ENCODE data around the gene SSR1.

The SSR1 gene

GRCh38 chr6:7249391-7249790 is 63.6 kb downstream of the SSR1 start:
- no peak for DNase-seq (ENCODE audit: low read depth)
- no peak for TF ChIP-seq CTCF (IDR thresholded peaks at IDR 0.05; ENCODE audit: low read depth, low read length, missing control alignments)
- no peak overlapping the region for H3K4me3 ChIP-seq (ENCODE audit: low read depth, low read length)

- DNase-seq (ENCODE audit: low read depth): no peak
- no peak overlapping the region for H3K4me3 ChIP-seq (ENCODE audit: low read depth, low read length)
- no peak for TF ChIP-seq CTCF (IDR thresholded peaks at IDR 0.05; ENCODE audit: low read depth, low read length, missing control alignments)
These were observed 65.2 kb downstream of the SSR1 start for GRCh38 chr6:7247828-7248227.

GRCh38 chr6:7247179-7247456 is 65.9 kb downstream of the SSR1 start:
- DNase-seq (ENCODE audit: low read depth): no peak
- H3K4me3 ChIP-seq (ENCODE audit: low read depth, low read length): no peak overlapping the region
- no peak for TF ChIP-seq CTCF (IDR thresholded peaks at IDR 0.05; ENCODE audit: low read depth, low read length, missing control alignments)

GRCh38 chr6:7246401-7247178 is 66.4 kb downstream of the SSR1 start:
- DNase-seq (ENCODE audit: low read depth): no peak
- no peak for TF ChIP-seq CTCF (IDR thresholded peaks at IDR 0.05; ENCODE audit: low read depth, low read length, missing control alignments)
- no peak overlapping the region for H3K4me3 ChIP-seq (ENCODE audit: low read depth, low read length)

GRCh38 chr6:7245668-7246393 is 67.2 kb downstream of the SSR1 start:
- no peak overlapping the region for H3K4me3 ChIP-seq (ENCODE audit: low read depth, low read length)
- TF ChIP-seq CTCF (IDR thresholded peaks at IDR 0.05; ENCODE audit: low read depth, low read length, missing control alignments): no peak
- DNase-seq (ENCODE audit: low read depth): no peak

GRCh38 chr6:7243179-7243981 is 69.6 kb downstream of the SSR1 start:
- TF ChIP-seq CTCF (IDR thresholded peaks at IDR 0.05; ENCODE audit: low read depth, low read length, missing control alignments): peak; percentile 86
- peak; percentile 35 for DNase-seq (ENCODE audit: low read depth)
- H3K4me3 ChIP-seq (ENCODE audit: low read depth, low read length): no peak overlapping the region
